OCI-LY7 (cell line): ENCODE measurements around the gene MT1H. TPM values are rescaled to one million over a fixed set of nuclear protein-coding genes. Genes with fewer than 3 reads are reported as not detected.
"Not testable (repeated sequence)": the region's sequence is repeated elsewhere in the genome, so short reads cannot be mapped to it uniquely, and the experiment has no call there.

Source experiments
- Bru-seq: library from RNA; stranded (reverse); fragments of 400-500 nt; gene quantifications from one replicate; lab custom pipeline; 2021; lab: Mats Ljungman, UMichigan
- BruChase-seq, 2 experiments: library from RNA; stranded (reverse); fragments of 400-500 nt; gene quantifications; one replicate each; lab custom pipeline; 2021; lab: Mats Ljungman, UMichigan
- BruUV-seq: library from RNA; stranded (reverse); fragments of 400-500 nt; replicated peaks from 2 replicates; lab custom pipeline; 2021; lab: Mats Ljungman, UMichigan
- CTCF ChIA-PET: fragments of 300-600 bp; sonication (Branson Sonifier 250); formaldehyde crosslinking; loops from one replicate; lab custom pipeline; 2022; ENCODE audit warnings: antibody characterized with exemption; ENCODE audit not compliant: unreplicated experiment; lab: Charles Lee
- POLR2A ChIA-PET: fragments of 300-600 bp; sonication (Branson Sonifier 250); formaldehyde crosslinking; loops from one replicate; lab custom pipeline; 2022; ENCODE audit warnings: antibody characterized with exemption; lab: Charles Lee
- DNase-seq: peaks from one replicate; pipeline ENCODE4 v3.0.0-alpha.2; 2015; ENCODE audit warnings: low spot score
- H2AFZ ChIP-seq: fragments of 200-600 bp; sonication (generic), shearing (Covaris generic); 2 replicates; pipeline ENCODE4 v1.6.1; 2014; ENCODE audit warnings: mild to moderate bottlenecking, antibody characterized with exemption, low read length, moderate library complexity
- H3K27ac ChIP-seq: fragments of 200-600 bp; sonication (generic); 2 replicates; pipeline ENCODE4 v1.5.1; 2014; ENCODE audit warnings: mixed run types, low read depth, mild to moderate bottlenecking, moderate library complexity, low read length, inconsistent platforms; ENCODE audit not compliant: poor library complexity, severe bottlenecking
- H3K36me3 ChIP-seq: fragments of 200-600 bp; sonication (generic); 2 replicates; pipeline ENCODE4 v1.6.1; 2014; ENCODE audit warnings: mild to moderate bottlenecking, antibody characterized with exemption, low read length, moderate library complexity, mixed read lengths; ENCODE audit not compliant: insufficient read depth
- H3K4me1 ChIP-seq: fragments of 200-600 bp; sonication (generic); 2 replicates; pipeline ENCODE4 v1.5.1; 2014; ENCODE audit warnings: mild to moderate bottlenecking, low read length; ENCODE audit not compliant: insufficient read depth, poor library complexity, severe bottlenecking
- H3K4me2 ChIP-seq: fragments of 200-600 bp; sonication (generic); 2 replicates; pipeline ENCODE4 v1.6.1; 2014; ENCODE audit warnings: mild to moderate bottlenecking, low read length
- H3K4me3 ChIP-seq: fragments of 200-600 bp; sonication (generic); 2 replicates; pipeline ENCODE4 v1.5.1; 2014; ENCODE audit warnings: mild to moderate bottlenecking, low read depth, low read length; ENCODE audit not compliant: poor library complexity, severe bottlenecking
- H3K79me2 ChIP-seq: fragments of 200-600 bp; sonication (generic); 2 replicates; pipeline ENCODE4 v1.6.1; 2016; ENCODE audit warnings: low read depth, mild to moderate bottlenecking, low read length, moderate library complexity, mixed read lengths; ENCODE audit not compliant: insufficient read depth
- H3K9me2 ChIP-seq: fragments of 200-600 bp; sonication (generic); 2 replicates; pipeline ENCODE4 v1.6.1; 2016; ENCODE audit warnings: mild to moderate bottlenecking, low read length, mixed read lengths; ENCODE audit not compliant: insufficient read depth
- H3K9me3 ChIP-seq: fragments of 200-600 bp; sonication (generic); 2 replicates; pipeline ENCODE4 v1.6.1; 2014; ENCODE audit warnings: mild to moderate bottlenecking, mixed run types, low read length, mixed read lengths
- H4K20me1 ChIP-seq: fragments of 200-600 bp; sonication (generic); 2 replicates; pipeline ENCODE4 v1.6.1; 2014; ENCODE audit warnings: mild to moderate bottlenecking, antibody characterized with exemption, low read length, moderate library complexity, mixed read lengths; ENCODE audit not compliant: insufficient read depth
- EZH2phosphoT487 ChIP-seq: fragments of 200-600 bp; sonication (generic); IDR thresholded peaks from 2 replicates; pipeline ENCODE4 v1.6.1; 2018; ENCODE audit warnings: low read depth, borderline replicate concordance, mild to moderate bottlenecking, mixed run types, antibody characterized with exemption, low read length, moderate library complexity, mixed read lengths
- intact Hi-C: fragments of 100-400 bp; cut with micrococcal nuclease; formaldehyde crosslinking; loops from one replicate; pipeline ENCODE4 v1.10.0; 2022; ENCODE audit not compliant: unreplicated experiment
- long read RNA-seq: library from polyadenylated mRNA; stranded (forward); transcript quantifications from one replicate; pipeline ENCODE4 v2.0.0, GENCODE V29; 2022
- total RNA-seq, 2 experiments: library from RNA; depleted of rRNA in 1 of 2; stranded (reverse); fragments of >200 nt in 1 of 2; shearing (Covaris generic) in 1 of 2; gene quantifications; 2 replicates each; pipeline ENCODE4 v1.2.3, GENCODE V29; 2014 to 2022
- TF ChIP-seq, protein P1 (sequence below): fragments of 200-600 bp; sonication (generic); conservative IDR thresholded peaks from 2 replicates; pipeline ENCODE4 v1.5.1; 2014; ENCODE audit warnings: mild to moderate bottlenecking, antibody characterized with exemption, low read length, moderate library complexity, mixed read lengths

Gene MT1H
- total RNA-seq (2014; rRNA removed; shearing (Covaris generic)) (not detected in 2 replicates), total RNA-seq (2022) (not detected in 2 replicates), Bru-seq, nascent RNA (not detected), BruChase-seq, experiment 1, labeled RNA remaining after a 6-hour chase (not detected), BruChase-seq, experiment 2, labeled RNA remaining after a 2-hour chase (not detected)
- long read RNA-seq = 0 reads

DNA sequence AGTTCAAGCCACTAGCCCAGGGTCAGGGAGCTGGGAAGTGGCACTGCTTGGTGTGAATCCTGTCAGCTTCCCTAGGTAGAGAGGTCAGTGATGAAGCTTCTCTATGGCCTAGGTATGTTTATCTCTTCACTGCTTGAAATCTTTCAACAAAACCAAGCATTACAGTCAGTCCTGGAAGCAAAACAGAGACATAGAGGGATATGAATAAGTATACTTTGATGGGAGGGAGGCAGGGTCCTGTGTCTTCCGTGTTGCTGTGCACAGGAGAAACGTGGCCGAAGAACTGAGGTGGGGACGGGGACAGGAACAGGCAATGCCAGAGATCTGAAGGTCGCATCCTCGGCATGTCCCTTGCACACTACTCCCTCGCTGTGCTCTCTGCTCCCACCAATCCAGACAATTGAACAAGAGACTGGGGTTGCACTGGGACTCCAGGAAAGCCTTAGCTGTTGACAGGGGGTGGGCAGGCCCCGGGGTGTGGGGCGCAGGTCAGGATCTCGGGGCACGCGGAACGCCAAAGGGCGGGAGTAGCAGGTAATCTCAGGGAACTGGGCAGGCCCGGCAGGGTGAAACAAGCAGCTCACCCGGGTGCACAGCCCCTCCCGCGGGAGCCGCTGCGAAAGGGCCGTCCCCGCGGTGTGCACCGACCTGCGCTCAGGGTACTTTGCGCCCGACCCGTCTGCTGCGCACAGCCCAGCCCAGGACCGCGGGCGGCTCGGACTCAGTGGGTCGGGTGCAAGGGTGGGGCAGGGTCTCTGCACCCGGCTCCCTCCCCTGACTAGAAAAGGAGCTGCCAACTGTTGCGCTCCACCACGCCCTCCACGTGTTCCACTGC, at the start of gene MT1H:
TSS of gene MT1H (plus strand) at position 810 of the 835 bp plus-strand sequence. CDS start 71 bp downstream, outside the sequence.
- POLR2A ChIA-PET = no interaction called here
- CTCF ChIA-PET = no interaction called here

GRCh38 chr16:56620339-56620897, 49.2 kb upstream of the MT1H start:
- H3K9me2 ChIP-seq = no peaks in the 10 kb centered on the region
- TF ChIP-seq, protein P1, sequence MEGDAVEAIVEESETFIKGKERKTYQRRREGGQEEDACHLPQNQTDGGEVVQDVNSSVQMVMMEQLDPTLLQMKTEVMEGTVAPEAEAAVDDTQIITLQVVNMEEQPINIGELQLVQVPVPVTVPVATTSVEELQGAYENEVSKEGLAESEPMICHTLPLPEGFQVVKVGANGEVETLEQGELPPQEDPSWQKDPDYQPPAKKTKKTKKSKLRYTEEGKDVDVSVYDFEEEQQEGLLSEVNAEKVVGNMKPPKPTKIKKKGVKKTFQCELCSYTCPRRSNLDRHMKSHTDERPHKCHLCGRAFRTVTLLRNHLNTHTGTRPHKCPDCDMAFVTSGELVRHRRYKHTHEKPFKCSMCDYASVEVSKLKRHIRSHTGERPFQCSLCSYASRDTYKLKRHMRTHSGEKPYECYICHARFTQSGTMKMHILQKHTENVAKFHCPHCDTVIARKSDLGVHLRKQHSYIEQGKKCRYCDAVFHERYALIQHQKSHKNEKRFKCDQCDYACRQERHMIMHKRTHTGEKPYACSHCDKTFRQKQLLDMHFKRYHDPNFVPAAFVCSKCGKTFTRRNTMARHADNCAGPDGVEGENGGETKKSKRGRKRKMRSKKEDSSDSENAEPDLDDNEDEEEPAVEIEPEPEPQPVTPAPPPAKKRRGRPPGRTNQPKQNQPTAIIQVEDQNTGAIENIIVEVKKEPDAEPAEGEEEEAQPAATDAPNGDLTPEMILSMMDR = no peak
- no peak for TF ChIP-seq EZH2phosphoT487
- no peak overlapping the region for H3K4me3 ChIP-seq
- POLR2A ChIA-PET = interaction anchor here (0.5 kb wide), 1 partner anchor 1350 kb away, joined by 3 read pairs; no protein-coding TSS in a partner anchor
- no peak for DNase-seq
- H2AFZ ChIP-seq = no peak overlapping the region
- H3K4me2 ChIP-seq = no peak overlapping the region
- intact Hi-C loops = no loop called here
- peaks cover 4% of the 10 kb centered on the region for H3K4me1 ChIP-seq
- no peak overlapping the region for H3K27ac ChIP-seq
- CTCF ChIA-PET = no interaction called here
- H3K36me3 ChIP-seq = no peaks in the 10 kb centered on the region
- BruUV-seq = no TSS peak
- H3K9me3 ChIP-seq = no peaks in the 10 kb centered on the region
- no peaks in the 10 kb centered on the region for H4K20me1 ChIP-seq
- no peaks in the 10 kb centered on the region for H3K79me2 ChIP-seq

More for the DNA sequence above, at the start of gene MT1H:
- intact Hi-C loops = no loop called here
- no peaks in the 10 kb centered on the region for H3K9me3 ChIP-seq
- H3K27ac ChIP-seq = no peak within 1 kb of the TSS
- no peak within 1 kb of the TSS for H2AFZ ChIP-seq
- no peaks in the 10 kb centered on the region for H3K36me3 ChIP-seq
- TF ChIP-seq, protein P1 = no peak
- TF ChIP-seq EZH2phosphoT487 = no peak
- H3K4me2 ChIP-seq = no peak within 1 kb of the TSS
- no peaks in the 10 kb centered on the region for H3K4me1 ChIP-seq
- H3K79me2 ChIP-seq = no peaks in the 10 kb centered on the region
- no peak for DNase-seq
- H4K20me1 ChIP-seq = no peaks in the 10 kb centered on the region
- BruUV-seq = no TSS peak
- no peak within 1 kb of the TSS for H3K4me3 ChIP-seq
- no peaks in the 10 kb centered on the region for H3K9me2 ChIP-seq

DNA sequence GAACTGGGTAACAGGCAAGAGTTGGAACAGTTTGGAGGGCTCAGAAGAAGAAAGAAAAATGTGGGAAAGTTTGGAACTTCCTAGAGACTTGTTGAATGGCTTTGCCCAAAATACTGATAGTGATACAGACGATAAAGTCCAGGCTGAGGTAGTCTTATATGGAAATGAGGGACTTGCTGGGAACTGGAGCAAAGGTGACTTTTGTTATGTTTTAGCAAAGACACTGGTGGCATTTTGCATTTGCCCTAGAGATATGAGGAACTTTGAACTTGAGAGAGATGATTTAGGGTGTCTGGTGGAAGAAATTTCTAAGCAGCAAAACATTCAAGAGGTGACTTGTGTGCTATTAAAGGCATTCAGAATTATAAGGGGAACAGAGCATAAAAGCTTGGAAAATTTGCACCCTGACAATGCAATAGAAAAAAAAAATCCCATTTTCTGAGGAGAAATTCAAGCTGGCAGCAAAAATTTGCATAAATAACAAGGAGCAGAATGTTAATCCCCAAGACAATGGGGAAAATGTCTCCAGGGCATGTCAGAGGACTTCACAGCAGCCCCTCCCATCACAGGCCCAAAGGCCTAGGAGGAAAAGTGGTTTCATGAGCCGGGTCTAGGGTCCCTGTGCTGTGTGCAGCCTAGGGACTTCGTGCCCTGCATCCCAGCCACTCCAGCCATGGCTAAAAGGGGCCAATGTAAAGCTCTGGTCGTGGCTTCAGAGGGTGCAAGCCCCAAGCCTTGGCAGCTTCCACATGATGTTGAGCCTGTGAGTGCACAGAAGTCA, 47.8 kb upstream of the MT1H start:
- intact Hi-C loops, H3K4me2 ChIP-seq: not testable (repeated sequence)

GRCh38 chr16:56623184-56623583, 46.4 kb upstream of the MT1H start:
- BruUV-seq, H3K4me2 ChIP-seq, H4K20me1 ChIP-seq, H3K4me1 ChIP-seq, CTCF ChIA-PET, intact Hi-C loops, H3K9me2 ChIP-seq, H3K9me3 ChIP-seq, H2AFZ ChIP-seq, H3K4me3 ChIP-seq, H3K79me2 ChIP-seq, H3K27ac ChIP-seq, DNase-seq, H3K36me3 ChIP-seq: not testable (repeated sequence)
- POLR2A ChIA-PET = interaction anchor here (0.7 to 1.5 kb wide), 3 partner anchors 13 to 112 kb away, joined by 3 to 11 read pairs (median 3); no protein-coding TSS in a partner anchor

More for the DNA sequence above, 47.8 kb upstream of the MT1H start:
- H3K9me2 ChIP-seq, H3K4me3 ChIP-seq, H3K36me3 ChIP-seq, H2AFZ ChIP-seq, H3K4me1 ChIP-seq, H3K27ac ChIP-seq, POLR2A ChIA-PET, BruUV-seq, CTCF ChIA-PET, H4K20me1 ChIP-seq, DNase-seq, H3K79me2 ChIP-seq, H3K9me3 ChIP-seq: not testable (repeated sequence)
